Mesenchymal stem cell (in vitro differentiated cells and primary cell): Measurements from ENCODE around the gene PRRX2.

Experiments
- DNase-seq: peaks from one replicate; pipeline ENCODE4 v3.0.0-alpha.2; 2013
- H2AFZ ChIP-seq: one replicate; pipeline ENCODE4 v1.6.1; 2013; ENCODE audit warnings: low read depth, mild to moderate bottlenecking, control low read depth, inconsistent platforms, low read length, moderate library complexity
- H2AK5ac ChIP-seq: 2 replicates; pipeline ENCODE4 v1.6.1; 2013; ENCODE audit warnings: low read length, moderate library complexity, mild to moderate bottlenecking, inconsistent platforms; ENCODE audit not compliant: severe bottlenecking
- H2BK120ac ChIP-seq: one replicate; pipeline ENCODE4 v1.6.1; 2013; ENCODE audit warnings: low read depth, mild to moderate bottlenecking, inconsistent platforms, low read length, moderate library complexity
- H2BK12ac ChIP-seq, 2 experiments: one replicate each; pipeline ENCODE4 v1.6.1; 2013; ENCODE audit warnings: inconsistent platforms in 2 of 2, low read length in 2 of 2, mild to moderate bottlenecking in 2 of 2, moderate library complexity in 2 of 2, control low read depth in 1 of 2
- H2BK15ac ChIP-seq: one replicate; pipeline ENCODE4 v1.6.1; 2013; ENCODE audit warnings: mild to moderate bottlenecking, low read depth, inconsistent platforms; ENCODE audit not compliant: poor library complexity, severe bottlenecking
- H2BK5ac ChIP-seq: 2 replicates; pipeline ENCODE4 v1.6.1; 2013; ENCODE audit warnings: low read depth, mild to moderate bottlenecking, low read length, control low read depth, inconsistent platforms; ENCODE audit not compliant: poor library complexity, severe bottlenecking
- H3K14ac ChIP-seq, 2 experiments: one replicate each; pipeline ENCODE4 v1.6.1; 2013; ENCODE audit warnings: inconsistent platforms in 2 of 2, low read length in 2 of 2, control low read depth in 1 of 2, mild to moderate bottlenecking in 1 of 2, moderate library complexity in 1 of 2
- H3K18ac ChIP-seq, 2 experiments: one replicate each; pipeline ENCODE4 v1.6.1; 2013; ENCODE audit warnings: inconsistent platforms in 2 of 2, low read length in 2 of 2, control low read depth in 1 of 2, low read depth in 1 of 2, mild to moderate bottlenecking in 1 of 2
- H3K23ac ChIP-seq, 2 experiments: one replicate each; pipeline ENCODE4 v1.6.1; 2013; ENCODE audit warnings: inconsistent platforms in 2 of 2, low read length in 2 of 2, mild to moderate bottlenecking in 2 of 2, moderate library complexity in 2 of 2, control low read depth in 1 of 2
- H3K27ac ChIP-seq: 2 replicates; pipeline ENCODE4 v1.5.1; 2013; ENCODE audit warnings: mild to moderate bottlenecking, moderate library complexity, low read length, control low read depth, inconsistent platforms; ENCODE audit not compliant: poor library complexity, severe bottlenecking
- H3K27me3 ChIP-seq, 2 experiments: 2 replicates each; pipeline versions ENCODE4 v1.6.1 to v1.7.0; 2013; ENCODE audit warnings: low read length in 2 of 2, mild to moderate bottlenecking in 2 of 2, moderate library complexity in 2 of 2, control low read depth in 1 of 2, inconsistent platforms in 1 of 2; ENCODE audit not compliant: control insufficient read depth in 1 of 2, insufficient read depth in 1 of 2
- H3K36me3 ChIP-seq, 2 experiments: 2 replicates each; pipeline versions ENCODE4 v1.6.1 to v1.7.0; 2013; ENCODE audit warnings: low read length in 2 of 2, control low read depth in 1 of 2, inconsistent platforms in 1 of 2, low read depth in 1 of 2, mild to moderate bottlenecking in 1 of 2; ENCODE audit not compliant: insufficient read depth in 2 of 2, control insufficient read depth in 1 of 2
- H3K4ac ChIP-seq, 2 experiments: one replicate each; pipeline ENCODE4 v1.6.1; 2013; ENCODE audit warnings: inconsistent platforms in 2 of 2, low read length in 2 of 2, mild to moderate bottlenecking in 2 of 2, moderate library complexity in 2 of 2, control low read depth in 1 of 2, low read depth in 1 of 2
- H3K4me1 ChIP-seq: 2 replicates; pipeline ENCODE4 v1.6.1; 2013; ENCODE audit warnings: low read depth, low read length, control low read depth; ENCODE audit not compliant: control insufficient read depth, insufficient read depth
- H3K4me2 ChIP-seq: 2 replicates; pipeline ENCODE4 v1.6.1; 2013; ENCODE audit warnings: low read length, mild to moderate bottlenecking, inconsistent platforms; ENCODE audit not compliant: poor library complexity, severe bottlenecking
- H3K4me3 ChIP-seq, 2 experiments: 2 replicates each; pipeline versions ENCODE4 v1.5.1 to v1.7.0; 2013; ENCODE audit warnings: low read length in 2 of 2, mild to moderate bottlenecking in 2 of 2, control low read depth in 1 of 2, low read depth in 1 of 2; ENCODE audit not compliant: insufficient read depth in 1 of 2
- H3K79me1 ChIP-seq: replicated peaks from 2 replicates; pipeline ENCODE4 v1.6.1; 2013; ENCODE audit warnings: mild to moderate bottlenecking, control low read depth, low read length, inconsistent platforms; ENCODE audit not compliant: poor library complexity, severe bottlenecking
- H3K9ac ChIP-seq: 2 replicates; pipeline ENCODE4 v1.7.0; 2013; ENCODE audit warnings: mild to moderate bottlenecking, low read length, moderate library complexity
- H3K9me3 ChIP-seq: 2 replicates; pipeline ENCODE4 v1.7.0; 2013; ENCODE audit warnings: mild to moderate bottlenecking, low read length; ENCODE audit not compliant: control insufficient read depth
- H4K8ac ChIP-seq: one replicate; pipeline ENCODE4 v1.6.1; 2013; ENCODE audit warnings: inconsistent platforms, mild to moderate bottlenecking, low read length, moderate library complexity
- H4K91ac ChIP-seq: one replicate; pipeline ENCODE4 v1.6.1; 2013; ENCODE audit warnings: mild to moderate bottlenecking, low read length, inconsistent platforms
- WGBS: methylation state at CpG from one replicate; pipeline ENCODE4 v1.1.7; 2013; ENCODE audit warnings: mixed read lengths; 5-methylcytosine and 5-hydroxymethylcytosine counted together

The PRRX2 gene

DNA sequence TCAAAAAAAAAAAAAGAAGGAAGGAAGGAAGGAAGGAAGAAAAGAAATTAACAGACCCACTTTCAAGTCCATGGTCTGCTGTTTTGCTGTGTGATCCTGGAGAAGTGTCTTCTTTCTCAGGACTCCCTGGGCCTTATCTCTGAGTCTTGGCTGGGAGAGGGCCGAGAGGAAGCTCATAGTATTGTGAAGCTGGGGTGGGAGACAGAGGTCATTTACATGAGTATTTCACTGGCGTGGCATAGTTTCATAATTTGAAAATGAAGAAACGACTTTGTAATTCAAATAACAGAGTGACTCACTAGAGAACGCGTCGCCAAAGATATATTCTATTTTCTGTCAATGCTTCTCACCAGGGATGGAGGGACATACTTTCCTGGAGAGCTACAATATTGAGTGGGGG lies 42.1 kb upstream of the PRRX2 start:
- H3K4me1 ChIP-seq, result peaks cover 24% of the 10 kb centered on the region
- H3K18ac ChIP-seq, result no peak overlapping the region
- no peak overlapping the region for H3K14ac ChIP-seq
- H2BK5ac ChIP-seq, result no peak overlapping the region
- H3K23ac ChIP-seq, result no peak overlapping the region
- H3K79me1 ChIP-seq, result peaks cover 3% of the 10 kb centered on the region
- no peak overlapping the region for H2BK15ac ChIP-seq
- no peak for DNase-seq
- no peak overlapping the region for H2BK120ac ChIP-seq
- H3K4me3 ChIP-seq, result no peak overlapping the region
- H4K8ac ChIP-seq, result no peak overlapping the region
- H2BK12ac ChIP-seq, result no peak overlapping the region
- H2AK5ac ChIP-seq, result no peak overlapping the region
- no peak overlapping the region for H2AFZ ChIP-seq
- H3K27ac ChIP-seq, result no peak overlapping the region
- no peak overlapping the region for H3K4ac ChIP-seq
- peaks cover 0 to 3% of the 10 kb centered on the region in 2 experiments for H3K36me3 ChIP-seq
- 79% methylated on average over 6 of the region's 6 CpGs for WGBS
- no peak overlapping the region for H3K4me2 ChIP-seq
- H3K9me3 ChIP-seq, result no peaks in the 10 kb centered on the region
- no peaks in the 10 kb centered on the region for H3K27me3 ChIP-seq
- H4K91ac ChIP-seq, result no peak overlapping the region
- H3K9ac ChIP-seq, result peak overlapping the region; percentile 52

DNA sequence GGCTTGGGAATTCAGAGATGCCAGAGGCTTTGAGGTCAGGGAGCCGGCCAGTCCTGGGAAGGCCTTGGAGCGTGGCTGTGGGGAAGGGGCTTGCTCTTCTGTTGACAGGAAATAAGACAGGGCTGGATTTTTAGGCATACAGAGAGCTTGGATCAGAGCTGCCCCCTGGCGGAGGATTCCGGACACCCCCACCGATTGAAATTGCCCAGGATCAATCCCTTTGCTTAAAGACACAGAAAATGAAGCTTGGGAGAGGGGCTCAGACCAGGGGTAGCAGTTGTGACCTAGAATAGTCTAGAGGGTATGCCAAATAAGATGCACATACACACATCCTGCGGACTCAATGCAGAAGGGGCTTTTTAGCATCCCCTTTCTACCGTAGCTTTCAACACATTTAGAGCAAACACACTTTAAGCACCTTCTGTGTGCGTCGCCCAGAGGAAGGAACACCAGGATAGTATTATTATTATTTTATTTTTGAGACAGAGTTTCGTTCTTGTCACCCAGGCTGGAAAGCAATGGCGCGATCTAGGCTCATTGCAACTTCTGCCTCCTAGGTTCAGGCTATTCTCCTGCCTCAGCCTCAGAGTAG lies 41.2 kb upstream of the PRRX2 start:
- peak overlapping the region in 1 of 2 experiments; percentile 47 for H3K4ac ChIP-seq
- WGBS, result 28% methylated on average over 9 of the region's 12 CpGs
- peaks cover under 1 to 7% of the 10 kb centered on the region in 2 experiments for H3K36me3 ChIP-seq
- no peak overlapping the region for H3K14ac ChIP-seq
- H2BK12ac ChIP-seq, result peak overlapping the region in 1 of 2 experiments; percentile 68
- no peak overlapping the region for H3K23ac ChIP-seq
- no peak overlapping the region for H2BK5ac ChIP-seq
- H4K8ac ChIP-seq, result peak overlapping the region; percentile 87
- no peak overlapping the region for H2AK5ac ChIP-seq
- no peak overlapping the region for H2AFZ ChIP-seq
- no peak overlapping the region for H3K4me3 ChIP-seq
- H3K18ac ChIP-seq, result no peak overlapping the region
- peak; percentile 71 for DNase-seq
- peaks cover 3% of the 10 kb centered on the region for H3K79me1 ChIP-seq
- no peaks in the 10 kb centered on the region for H3K9me3 ChIP-seq
- no peak overlapping the region for H2BK120ac ChIP-seq
- H3K9ac ChIP-seq, result no peak overlapping the region
- no peak overlapping the region for H4K91ac ChIP-seq
- no peak overlapping the region for H3K27ac ChIP-seq
- no peak overlapping the region for H3K4me2 ChIP-seq
- H2BK15ac ChIP-seq, result no peak overlapping the region
- H3K4me1 ChIP-seq, result peaks cover 32% of the 10 kb centered on the region
- H3K27me3 ChIP-seq, result no peaks in the 10 kb centered on the region

GRCh38 chr9:129624947-129625346 lies 40.5 kb upstream of the PRRX2 start:
- H3K14ac ChIP-seq, result no peak overlapping the region
- H2AK5ac ChIP-seq, result no peak overlapping the region
- WGBS, result 71% methylated on average over 9 of the region's 9 CpGs

GRCh38 chr9:129626079-129626624 lies 39.3 kb upstream of the PRRX2 start, which contains the start of gene NTMT1:
Gene NTMT1 (plus strand): TSS chr9:129626163. CDS start chr9:129632704, 6,541 bp downstream.
- Histone ChIP-seq H3K4me3 (peak within 1 kb of the TSS; percentile 82 to 86), H3K4me2 (peak within 1 kb of the TSS; percentile 91), H3K27me3 (no peaks in the 10 kb centered on the region), H3K4ac (peak within 1 kb of the TSS; percentile 81 to 93), H4K8ac (peak within 1 kb of the TSS; percentile 86), H2AK5ac (peak within 1 kb of the TSS; percentile 33), H3K27ac (peak within 1 kb of the TSS; percentile 83), H3K23ac (no peak within 1 kb of the TSS), H4K91ac (peak within 1 kb of the TSS; percentile 92), H3K14ac (peak within 1 kb of the TSS; percentile 14 to 80), H2BK12ac (peak within 1 kb of the TSS; percentile 11 to 37), H2BK15ac (peak within 1 kb of the TSS; percentile 99), H3K36me3 (peaks cover 7 to 11% of the 10 kb centered on the region in 2 experiments), H2BK5ac (peak within 1 kb of the TSS; percentile 84), H2AFZ (peak within 1 kb of the TSS; percentile 54), H3K9ac (peak within 1 kb of the TSS; percentile 94), H3K79me1 (peaks cover 1% of the 10 kb centered on the region), H3K9me3 (no peaks in the 10 kb centered on the region), H3K18ac (peak within 1 kb of the TSS; percentile 91 to 97), H3K4me1 (peaks cover 30% of the 10 kb centered on the region), H2BK120ac (peak within 1 kb of the TSS; percentile 96)
- WGBS, result 0% methylated on average over 25 of the region's 55 CpGs
- peak; percentile 87 for DNase-seq

More at GRCh38 chr9:129624947-129625346, 40.5 kb upstream of the PRRX2 start:
- no peak overlapping the region for H4K8ac ChIP-seq
- DNase-seq, result peak; percentile 37
- H3K27me3 ChIP-seq, result no peaks in the 10 kb centered on the region
- H2BK12ac ChIP-seq, result no peak overlapping the region
- no peak overlapping the region for H3K4me3 ChIP-seq
- H2BK5ac ChIP-seq, result no peak overlapping the region
- H3K27ac ChIP-seq, result no peak overlapping the region
- H4K91ac ChIP-seq, result no peak overlapping the region
- no peaks in the 10 kb centered on the region for H3K9me3 ChIP-seq
- H3K4me1 ChIP-seq, result peaks cover 32% of the 10 kb centered on the region
- H3K23ac ChIP-seq, result no peak overlapping the region
- no peak overlapping the region for H3K4me2 ChIP-seq
- peaks cover 3% of the 10 kb centered on the region for H3K79me1 ChIP-seq
- no peak overlapping the region for H3K9ac ChIP-seq
- no peak overlapping the region for H2BK120ac ChIP-seq
- no peak overlapping the region for H3K18ac ChIP-seq
- H2AFZ ChIP-seq, result no peak overlapping the region
- peak overlapping the region; percentile 44 for H2BK15ac ChIP-seq
- peaks cover 5 to 7% of the 10 kb centered on the region in 2 experiments for H3K36me3 ChIP-seq
- H3K4ac ChIP-seq, result no peak overlapping the region
